PC-3 (cell line): ENCODE data around the gene CENPF.

Source experiments
- EZH2 ChIP-seq: fragments of 300-600 bp; sonication (generic); IDR thresholded peaks from one replicate; pipeline ENCODE4 v1.6.1; 2017; ENCODE audit warnings: antibody characterized with exemption, mild to moderate bottlenecking, low read length; ENCODE audit not compliant: unreplicated experiment
- EZH2phosphoT487 ChIP-seq: fragments of 300-600 bp; sonication (generic); IDR thresholded peaks from 2 replicates; pipeline ENCODE4 v1.6.1; 2018; ENCODE audit warnings: mild to moderate bottlenecking, antibody characterized with exemption, low read length, borderline replicate concordance
- TF ChIP-seq, protein P1 (sequence below): fragments of 300-600 bp; sonication (generic); conservative IDR thresholded peaks from 2 replicates; pipeline ENCODE4 v1.5.1; 2017; ENCODE audit warnings: antibody characterized with exemption, low read depth, mild to moderate bottlenecking, low read length

GRCh38 chr1:214571281-214571680, 31.7 kb upstream of the CENPF start:
- TF ChIP-seq, protein P1, sequence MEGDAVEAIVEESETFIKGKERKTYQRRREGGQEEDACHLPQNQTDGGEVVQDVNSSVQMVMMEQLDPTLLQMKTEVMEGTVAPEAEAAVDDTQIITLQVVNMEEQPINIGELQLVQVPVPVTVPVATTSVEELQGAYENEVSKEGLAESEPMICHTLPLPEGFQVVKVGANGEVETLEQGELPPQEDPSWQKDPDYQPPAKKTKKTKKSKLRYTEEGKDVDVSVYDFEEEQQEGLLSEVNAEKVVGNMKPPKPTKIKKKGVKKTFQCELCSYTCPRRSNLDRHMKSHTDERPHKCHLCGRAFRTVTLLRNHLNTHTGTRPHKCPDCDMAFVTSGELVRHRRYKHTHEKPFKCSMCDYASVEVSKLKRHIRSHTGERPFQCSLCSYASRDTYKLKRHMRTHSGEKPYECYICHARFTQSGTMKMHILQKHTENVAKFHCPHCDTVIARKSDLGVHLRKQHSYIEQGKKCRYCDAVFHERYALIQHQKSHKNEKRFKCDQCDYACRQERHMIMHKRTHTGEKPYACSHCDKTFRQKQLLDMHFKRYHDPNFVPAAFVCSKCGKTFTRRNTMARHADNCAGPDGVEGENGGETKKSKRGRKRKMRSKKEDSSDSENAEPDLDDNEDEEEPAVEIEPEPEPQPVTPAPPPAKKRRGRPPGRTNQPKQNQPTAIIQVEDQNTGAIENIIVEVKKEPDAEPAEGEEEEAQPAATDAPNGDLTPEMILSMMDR, result no peak
- TF ChIP-seq EZH2, result no peak
- no peak for TF ChIP-seq EZH2phosphoT487
